CD4-positive, alpha-beta T cell treated with Interleukin-17A for 1 hour (primary cell): Measurements from ENCODE around the gene TBC1D3.
"Not testable (repeated sequence)": the region's sequence is repeated elsewhere in the genome, so short reads cannot be mapped to it uniquely, and the experiment has no call there.

ENCODE experiments used
- DNase-seq: peaks from one replicate; pipeline ENCODE4 v3.0.0-alpha.2; 2020

The TBC1D3 gene

DNA sequence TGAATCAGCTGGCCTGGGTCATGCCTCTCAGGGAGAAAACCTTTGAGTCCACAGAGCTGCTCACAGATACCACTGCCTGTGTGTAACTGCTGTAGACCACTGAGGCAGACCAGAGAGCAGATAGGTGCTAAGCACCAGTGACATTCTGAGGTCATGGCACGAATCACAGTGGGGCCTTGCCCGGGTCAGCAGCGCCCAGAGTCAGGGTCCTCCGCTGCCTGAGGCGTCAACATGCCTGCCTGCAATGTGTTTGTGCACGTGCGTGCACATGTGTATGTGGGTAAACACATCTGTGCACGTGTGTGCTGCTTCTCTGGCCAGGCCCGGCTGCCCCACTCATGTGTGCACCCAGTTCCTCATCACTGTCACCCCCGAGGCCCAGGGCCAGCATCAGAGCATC, at the start of gene TBC1D3:
Gene TBC1D3 (minus strand): TSS at position 101 of the 400 bp plus-strand sequence. CDS start 1,526 bp downstream, outside the sequence.
- DNase-seq = not testable (repeated sequence)

DNA sequence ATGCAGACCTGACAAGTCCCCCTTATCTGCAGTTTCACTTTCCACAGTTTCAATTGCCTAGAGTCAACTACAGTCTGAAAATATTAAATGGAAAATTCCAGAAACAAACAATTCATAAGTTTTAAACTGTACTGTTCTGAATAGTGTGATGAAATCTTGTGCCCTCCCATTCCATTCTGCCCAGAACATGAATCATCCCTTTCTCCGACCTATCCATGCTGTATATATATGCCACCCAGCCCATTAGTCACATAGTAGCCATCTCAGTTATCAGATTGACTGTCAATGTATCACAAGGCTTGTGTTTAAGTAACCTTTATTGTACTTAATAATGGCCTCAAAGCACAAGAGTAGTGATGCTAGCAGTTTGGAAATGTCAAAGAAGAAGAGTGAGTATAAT, 40.4 kb upstream of the TBC1D3 start:
- DNase-seq = not testable (repeated sequence)

DNA sequence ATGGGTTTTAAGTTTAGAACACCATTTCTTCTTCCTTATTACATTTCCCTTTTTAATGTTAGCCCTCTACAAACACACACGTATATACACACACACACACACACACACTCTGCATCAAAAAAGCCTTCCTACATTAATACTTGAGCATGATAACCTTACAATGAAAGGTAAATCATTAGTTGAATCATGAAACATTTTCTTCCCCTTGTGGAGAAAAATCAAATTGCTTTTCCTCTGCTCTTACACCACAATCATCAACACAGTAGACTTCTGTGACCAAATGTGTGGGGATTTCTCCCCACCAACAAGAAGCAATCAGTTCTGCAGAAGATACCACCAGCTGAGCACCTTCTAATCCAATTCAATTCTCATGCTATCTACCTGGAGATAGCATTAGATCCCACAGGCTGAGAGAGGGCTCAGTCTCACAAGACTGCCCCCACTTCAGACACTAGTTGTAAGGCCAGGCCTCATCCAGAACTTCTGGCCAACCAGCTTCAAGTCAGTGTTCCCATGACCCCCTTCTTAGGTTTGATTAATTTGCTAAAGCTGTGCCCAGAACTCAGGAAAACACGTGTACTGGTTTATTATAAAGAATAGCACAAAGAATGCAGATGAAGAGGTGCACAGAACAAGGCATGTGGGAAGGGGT, 33.6 kb upstream of the TBC1D3 start:
- not testable (repeated sequence) for DNase-seq

GRCh38 chr17:38220867-38221266, 28.5 kb upstream of the TBC1D3 start:
- DNase-seq = not testable (repeated sequence)

DNA sequence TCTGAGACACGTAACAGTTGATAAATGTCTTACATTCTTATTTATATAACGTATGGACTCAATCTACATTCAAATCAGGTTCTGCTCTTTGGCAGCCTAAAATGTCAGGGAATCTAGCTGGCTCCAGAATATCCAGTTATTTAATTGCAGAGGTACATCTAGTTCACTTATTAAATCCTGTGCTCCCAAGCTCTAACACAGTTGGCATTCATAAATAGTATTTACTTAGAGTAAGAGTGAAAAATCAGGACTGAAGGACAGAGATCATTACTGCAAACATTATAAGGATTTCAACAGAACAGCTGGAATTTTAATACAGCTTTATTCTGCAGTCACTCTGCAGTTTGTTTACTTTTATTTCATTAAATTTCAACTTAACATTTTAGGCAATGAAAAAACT, 7.9 kb upstream of the TBC1D3 start:
- not testable (repeated sequence) for DNase-seq

- DNase-seq = not testable (repeated sequence)
These were observed 57.5 kb downstream of the TBC1D3 start for GRCh38 chr17:38134860-38135259.
